GM21367 (cell line): ENCODE results near the gene CHST2.

Experiments
- ATAC-seq: cut with Tn5 transposase; IDR thresholded peaks from one replicate; pipeline ENCODE4 v1.9.1; 2021; ENCODE audit not compliant: unreplicated experiment

Gene CHST2

GRCh38 chr3:143128227-143128955 is 8.8 kb downstream of the CHST2 start:
- ATAC-seq, result no peak

GRCh38 chr3:143132246-143132980 is 12.8 kb downstream of the CHST2 start:
- ATAC-seq, result no peak

- ATAC-seq, result no peak
Observed at GRCh38 chr3:143134471-143134870, 14.9 kb downstream of the CHST2 start.

GRCh38 chr3:143135150-143135549 is 15.6 kb downstream of the CHST2 start:
- ATAC-seq, result no peak

- ATAC-seq, result no peak
Observed at GRCh38 chr3:143137435-143138036, 18.0 kb downstream of the CHST2 start.

DNA sequence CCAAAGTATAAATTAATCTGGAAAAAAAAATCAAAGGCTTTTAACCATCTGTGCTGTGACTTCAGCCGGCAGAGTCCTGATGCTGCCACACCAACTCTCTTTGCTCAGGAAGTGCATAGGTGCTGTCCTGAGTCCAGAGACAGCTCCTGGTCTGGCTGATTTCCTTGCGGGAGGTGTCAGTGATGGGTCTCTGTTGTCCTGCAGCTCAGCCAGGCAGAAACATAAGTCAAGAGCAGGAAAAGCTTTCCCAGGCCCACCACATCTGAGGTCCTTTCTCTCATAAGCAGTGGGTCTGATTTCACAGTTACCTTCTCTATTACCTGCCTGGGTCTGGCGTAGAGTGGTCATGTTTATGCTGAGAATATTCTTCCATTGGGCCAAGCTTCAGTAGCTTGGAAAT is 19.4 kb downstream of the CHST2 start:
- ATAC-seq, result no peak

- no peak for ATAC-seq
Observed at GRCh38 chr3:143139762-143140161, 20.2 kb downstream of the CHST2 start.

DNA sequence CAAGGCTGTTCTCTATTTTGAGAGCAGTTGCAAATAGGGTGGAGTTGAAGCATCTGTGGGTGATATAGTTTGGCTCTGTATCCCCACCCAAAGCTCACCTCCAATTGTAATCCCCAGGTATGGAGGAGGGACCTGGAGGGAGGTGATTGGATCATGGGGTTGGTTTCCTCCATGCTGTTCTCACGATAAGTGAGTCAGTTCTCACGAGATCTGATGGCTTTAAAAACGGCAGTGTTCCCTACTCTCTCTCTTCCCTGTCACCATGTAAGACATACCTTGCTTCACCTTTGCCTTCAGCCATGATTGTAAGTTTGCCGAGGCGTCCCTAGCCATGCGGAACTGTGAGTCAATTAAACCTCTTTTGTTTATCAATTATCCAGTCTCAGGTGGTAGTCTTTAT is 21.0 kb downstream of the CHST2 start:
- no peak for ATAC-seq

DNA sequence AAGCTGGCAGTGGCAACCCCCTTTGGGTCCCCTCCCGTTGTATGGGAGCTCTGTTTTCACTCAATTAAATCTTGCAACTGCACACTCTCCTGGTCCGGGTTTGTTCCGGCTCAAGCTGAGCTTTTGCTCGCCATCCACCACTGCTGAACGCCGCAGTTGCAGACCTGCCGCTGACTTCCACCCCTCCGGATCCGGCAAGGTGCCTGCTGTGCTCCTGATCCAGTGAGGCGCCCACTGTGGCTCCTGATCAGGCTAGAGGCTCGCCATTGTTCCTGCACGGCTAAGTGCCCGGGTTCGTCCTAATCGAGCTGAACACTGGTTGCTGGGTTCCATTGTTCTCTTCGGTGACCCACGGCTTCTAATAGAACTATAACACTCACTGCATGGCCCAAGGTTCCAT is 22.8 kb downstream of the CHST2 start:
- ATAC-seq, result no peak

GRCh38 chr3:143145906-143146305 is 26.3 kb downstream of the CHST2 start:
- no peak for ATAC-seq

DNA sequence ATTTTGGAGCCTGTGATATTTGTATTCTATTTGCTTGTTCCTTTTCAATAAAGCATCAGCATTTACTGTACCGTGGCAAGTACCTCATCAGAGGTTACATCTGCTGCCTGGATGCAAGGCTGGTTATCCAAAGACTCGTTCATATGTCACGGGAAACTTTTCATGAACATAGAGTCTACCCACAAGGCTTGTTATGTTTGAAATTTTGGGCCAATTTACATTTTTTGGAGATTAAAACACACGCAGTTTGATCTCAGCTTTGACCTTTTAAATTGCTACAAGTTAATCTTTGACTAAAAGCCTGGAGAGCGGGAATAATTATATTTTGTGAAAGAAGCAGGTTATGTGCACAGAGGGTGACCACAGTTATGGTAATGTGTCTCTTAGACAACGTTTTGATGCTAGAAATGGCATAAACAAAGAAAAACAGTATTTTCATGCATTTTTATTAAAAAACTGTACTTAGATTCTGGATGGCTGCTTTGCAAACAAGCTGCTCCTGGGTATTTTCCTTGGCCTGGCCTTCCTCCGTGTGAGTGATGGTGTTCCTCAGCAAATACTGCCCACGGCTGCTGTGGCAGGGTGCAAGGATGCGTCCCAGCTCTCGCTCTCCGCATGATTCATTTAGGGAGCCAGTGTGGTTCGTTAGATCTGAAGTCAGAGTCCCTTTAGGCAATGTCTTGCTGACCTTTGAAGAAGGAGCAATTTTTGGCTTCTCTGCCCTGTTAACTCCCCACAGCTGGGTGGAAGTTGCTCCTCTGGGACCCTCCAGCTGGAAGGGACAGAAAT is 27.1 kb downstream of the CHST2 start:
- ATAC-seq, result no peak

DNA sequence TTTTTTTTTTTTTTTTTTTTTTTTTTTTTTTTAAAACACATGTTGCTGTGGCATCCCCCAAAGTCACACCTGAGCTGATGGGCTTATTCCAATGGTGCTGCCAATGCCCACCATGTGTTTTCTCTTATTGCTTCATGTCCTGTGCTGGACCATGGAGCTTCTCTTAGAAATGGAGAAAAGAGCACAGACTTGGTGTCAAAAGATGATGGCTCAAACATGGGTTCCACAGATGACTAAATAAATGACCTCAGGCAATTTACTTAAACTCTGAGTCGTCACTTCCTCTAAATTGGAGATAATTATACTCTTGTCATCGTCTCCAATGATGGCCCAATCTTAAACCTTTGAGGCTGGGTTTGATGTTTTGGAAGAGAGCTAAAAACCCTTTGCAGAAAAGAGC is 28.1 kb downstream of the CHST2 start:
- no peak for ATAC-seq

DNA sequence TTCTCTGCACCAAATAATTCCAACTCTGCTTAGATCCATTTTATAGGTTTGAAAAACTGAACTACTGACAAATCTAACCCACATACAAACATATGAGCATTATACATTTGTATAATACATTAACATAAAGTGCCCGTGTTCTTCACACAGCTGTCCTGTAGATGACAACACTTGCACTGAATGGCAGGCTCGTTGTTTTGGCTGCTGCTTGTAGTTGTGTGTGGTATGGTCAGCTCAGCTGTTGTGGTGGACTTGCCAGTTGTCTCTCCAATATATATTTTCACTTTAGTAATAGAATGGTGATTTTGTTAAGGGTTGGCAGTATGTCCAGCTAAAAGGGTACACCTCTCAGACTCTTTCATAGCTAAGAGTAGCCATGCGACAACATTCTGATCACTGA is 30.5 kb downstream of the CHST2 start:
- no peak for ATAC-seq

- ATAC-seq, result no peak
Observed at GRCh38 chr3:143151004-143151731, 31.6 kb downstream of the CHST2 start.

DNA sequence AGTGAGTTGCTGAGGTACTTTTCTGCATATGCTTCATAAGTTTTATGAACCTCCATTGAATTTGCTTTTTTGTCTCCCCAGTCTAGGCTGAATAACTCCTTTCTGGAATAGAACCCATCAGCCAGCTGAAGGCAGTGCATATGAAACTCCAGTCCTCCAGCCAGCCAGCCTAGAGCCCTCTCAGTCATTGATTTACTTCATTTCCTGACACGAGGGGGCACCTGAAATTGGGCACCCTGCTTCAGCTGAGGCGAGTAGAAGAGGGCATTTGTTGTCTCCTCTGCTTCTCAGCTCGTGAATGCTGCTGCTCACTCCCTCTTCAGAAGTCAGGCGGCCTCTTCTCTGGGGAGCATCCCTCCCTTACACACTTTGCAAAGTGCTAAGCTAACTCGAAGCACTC is 32.5 kb downstream of the CHST2 start:
- no peak for ATAC-seq

- no peak for ATAC-seq
Observed at GRCh38 chr3:143155756-143156155, 36.2 kb downstream of the CHST2 start.

- peak; percentile 63 for ATAC-seq
Observed at GRCh38 chr3:143158014-143158988, 38.7 kb downstream of the CHST2 start.

- no peak for ATAC-seq
Observed at GRCh38 chr3:143160437-143160836, 40.9 kb downstream of the CHST2 start.

DNA sequence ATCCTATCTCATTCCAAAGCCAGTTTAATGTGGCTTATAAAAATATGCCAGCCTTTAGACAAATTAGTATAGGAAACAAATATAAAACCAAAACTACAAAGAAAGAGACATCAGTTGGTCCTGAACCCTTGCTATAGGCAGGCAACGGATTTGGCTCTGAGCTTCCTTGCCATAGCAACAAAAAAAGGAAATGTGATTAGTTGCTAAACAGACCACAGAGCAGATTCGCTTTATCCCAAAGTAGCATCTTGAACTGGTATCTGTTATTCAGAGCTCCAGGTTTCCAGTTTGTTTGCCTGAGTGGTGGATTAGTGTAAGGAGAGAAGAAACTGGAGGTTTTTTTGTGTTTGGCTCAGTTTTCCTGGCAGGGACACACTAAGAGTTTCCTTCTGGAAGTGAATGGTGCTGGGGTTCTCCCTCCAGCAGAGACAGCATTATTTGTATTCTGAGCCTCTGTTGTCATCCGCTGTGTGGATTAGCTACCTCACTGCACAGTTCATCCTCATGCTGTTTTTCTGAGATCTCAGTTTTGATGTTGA is 44.1 kb downstream of the CHST2 start:
- ATAC-seq, result no peak
